HepG2 (cell line): ENCODE measurements around the gene PTPN18. TPM values are rescaled to one million over a fixed set of nuclear protein-coding genes. Genes with fewer than 3 reads are reported as not detected.
A peak's percentile ranks its signal among the peaks of the same experiment; 100 is the strongest.

ENCODE experiments used
- AHDC1 ChIP-seq: sonication (generic); formaldehyde crosslinking; IDR thresholded peaks from 2 replicates; pipeline ENCODE4 v1.5.1; 2020; ENCODE audit warnings: mild to moderate bottlenecking, missing genetic modification reagents, borderline replicate concordance
- GABPB1 ChIP-seq: IDR thresholded peaks from 2 replicates; pipeline ENCODE4 v1.6.1; 2016; ENCODE audit warnings: mild to moderate bottlenecking, missing genetic modification reagents, moderate library complexity, missing compliant biosample characterization
- GLI4 ChIP-seq: sonication (generic); formaldehyde crosslinking; IDR thresholded peaks from 2 replicates; pipeline ENCODE4 v1.5.1; 2020; ENCODE audit warnings: missing genetic modification reagents, mild to moderate bottlenecking, moderate library complexity, borderline replicate concordance
- HDAC6 ChIP-seq: fragments of 200-600 bp; sonication (generic); IDR thresholded peaks from 2 replicates; pipeline ENCODE4 v1.7.0; 2017; ENCODE audit warnings: mild to moderate bottlenecking, antibody characterized with exemption, low read length, low read depth
- MAFG ChIP-seq: sonication (generic); formaldehyde crosslinking; IDR thresholded peaks from 2 replicates; pipeline ENCODE4 v1.5.1; 2020; ENCODE audit warnings: mild to moderate bottlenecking, missing genetic modification reagents
- RAD21 ChIP-seq: fragments of 450-650 bp; formaldehyde crosslinking; IDR thresholded peaks from 2 replicates; pipeline ENCODE4 v1.5.0; 2020; ENCODE audit warnings: mild to moderate bottlenecking
- REL ChIP-seq: sonication (generic); formaldehyde crosslinking; conservative IDR thresholded peaks from 2 replicates; pipeline ENCODE4 v1.8.0; 2022; ENCODE audit warnings: mild to moderate bottlenecking, missing genetic modification reagents, moderate library complexity
- SMC3 ChIP-seq: IDR thresholded peaks from 2 replicates; pipeline ENCODE4 v1.6.1; 2011; ENCODE audit warnings: low read length, improper control_type of control experiment
- SYNCRIP ChIP-seq: fragments of 200-400 bp; formaldehyde crosslinking; IDR thresholded peaks from 2 replicates; pipeline ENCODE4 v1.6.1; 2018; ENCODE audit warnings: mild to moderate bottlenecking, low read depth, low read length; ENCODE audit not compliant: insufficient read depth
- TMF1 ChIP-seq: sonication (generic); formaldehyde crosslinking; IDR thresholded peaks from 2 replicates; pipeline ENCODE4 v1.8.1; 2022; ENCODE audit warnings: low read depth, missing genetic modification reagents
- YEATS4 ChIP-seq: sonication (generic); formaldehyde crosslinking; IDR thresholded peaks from 2 replicates; pipeline ENCODE4 v1.4.0; 2020; ENCODE audit warnings: missing genetic modification reagents, borderline replicate concordance
- ZBTB38 ChIP-seq: sonication (generic); formaldehyde crosslinking; IDR thresholded peaks from 2 replicates; pipeline ENCODE4 v1.5.1; 2020; ENCODE audit warnings: mild to moderate bottlenecking, missing genetic modification reagents
- ZEB1 ChIP-seq: IDR thresholded peaks from 2 replicates; pipeline ENCODE4 v1.6.1; 2012; ENCODE audit warnings: mild to moderate bottlenecking, low read depth, inconsistent platforms; ENCODE audit not compliant: insufficient replicate concordance
- ZNF317 ChIP-seq: sonication (generic); formaldehyde crosslinking; IDR thresholded peaks from 2 replicates; pipeline ENCODE4 v1.5.0; 2020; ENCODE audit warnings: mild to moderate bottlenecking, missing genetic modification reagents
- ZNF367 ChIP-seq: sonication (generic); formaldehyde crosslinking; IDR thresholded peaks from 2 replicates; pipeline ENCODE4 v1.4.0; 2020; ENCODE audit warnings: missing genetic modification reagents, borderline replicate concordance
- ZNF484 ChIP-seq: sonication (generic); formaldehyde crosslinking; IDR thresholded peaks from 2 replicates; pipeline ENCODE4 v1.5.1; 2020; ENCODE audit warnings: mild to moderate bottlenecking, low read depth, missing genetic modification reagents, borderline replicate concordance
- ZNF546 ChIP-seq: sonication (generic); formaldehyde crosslinking; conservative IDR thresholded peaks from 2 replicates; pipeline ENCODE4 v1.8.1; 2023; ENCODE audit warnings: mild to moderate bottlenecking, missing genetic modification reagents
- ZNF572 ChIP-seq: sonication (generic); formaldehyde crosslinking; IDR thresholded peaks from 2 replicates; pipeline ENCODE4 v1.5.1; 2020; ENCODE audit warnings: mild to moderate bottlenecking, missing genetic modification reagents
- polyA plus RNA-seq, 8 experiments: library from polyadenylated mRNA; depleted of rRNA in 3 of 8; stranded (reverse) in 7 of 8; unstranded in 1 of 8; fragments of >200 nt; fragmentation: Illumina TruSeq in 4 of 8; extraction: Trizol in 4 of 8; gene quantifications; 2 replicates each; pipeline versions ENCODE4 v1.2.1 to v1.2.3, GENCODE V29; 2011 to 2016; ENCODE audit warnings: low read depth in 4 of 8, missing spikeins in 1 of 8, mixed read lengths in 1 of 8; ENCODE audit not compliant: insufficient read depth in 1 of 8
- total RNA-seq, 5 experiments: library from RNA; depleted of rRNA; stranded (reverse); fragments of >200 nt; fragmentation: Illumina TruSeq; extraction: Trizol; gene quantifications; 2 replicates each; pipeline ENCODE4 v1.2.3, GENCODE V29; 2016; ENCODE audit warnings: low read depth in 1 of 5

The PTPN18 gene
- total and polyA plus RNA-seq, 2 of the 13 experiments (the other 11 are each of a cell fraction or from before 2014, with no cell fraction given), result 14.8 to 39.6 TPM

GRCh38 chr2:130355578-130356431 is at the start of gene PTPN18 (continued):
- TF ChIP-seq AHDC1 (CRISPR knock-in tag), result no peak
- peak; percentile 63; the same call in 1 of the 2 replicates for TF ChIP-seq ZNF546
- peak; percentile 86 for TF ChIP-seq REL (CRISPR knock-in tag)
- no peak for TF ChIP-seq HDAC6
- TF ChIP-seq GLI4 (CRISPR knock-in tag), result peak; percentile 69; the same call in 1 of the 2 replicates
- peak; percentile 90 for TF ChIP-seq ZNF572 (CRISPR knock-in tag)
- TF ChIP-seq ZEB1, result no peak
- TF ChIP-seq RAD21 (CRISPR knock-in tag), result peak; percentile 82
- TF ChIP-seq ZNF317 (CRISPR knock-in tag), result no peak
- no peak for TF ChIP-seq SMC3
- no peak for TF ChIP-seq SYNCRIP
- TF ChIP-seq TMF1 (CRISPR knock-in tag), result peak; percentile 80; the same call in 1 of the 2 replicates
- peak; percentile 66; the same call in 1 of the 2 replicates for TF ChIP-seq MAFG (CRISPR knock-in tag)
- no peak; the same call in 1 of the 2 replicates for TF ChIP-seq ZBTB38 (CRISPR knock-in tag)
- peak; percentile 74 for TF ChIP-seq GABPB1 (CRISPR knock-in tag)
- TF ChIP-seq YEATS4 (CRISPR knock-in tag), result peak; percentile 92
- no peak for TF ChIP-seq ZNF484 (CRISPR knock-in tag)
- TF ChIP-seq ZNF367 (CRISPR knock-in tag), result 0 out of 2 replicates have a peak, but pooled peaks have one; percentile 43
